Panc1 (cell line): ENCODE data around the gene FAM167B. TPM values are rescaled to one million over a fixed set of nuclear protein-coding genes. Genes with fewer than 3 reads are reported as not detected.

Source experiments
- ATAC-seq: fragments of 200-7000 bp; cut with Tn5 transposase; 2 replicates; pipeline ENCODE4 v1.9.1; 2020; ENCODE audit warnings: mild to moderate bottlenecking, moderate library complexity
- BruUV-seq: library from RNA; stranded (reverse); fragments of 400-500 nt; replicated peaks from 2 replicates; lab custom pipeline; 2021; lab: Mats Ljungman, UMichigan
- CTCF ChIA-PET: fragments of 300-600 bp; sonication (Branson Sonifier 250); formaldehyde crosslinking; loops from one replicate; lab custom pipeline; 2022; ENCODE audit warnings: antibody characterized with exemption; lab: Charles Lee
- POLR2A ChIA-PET: fragments of 300-600 bp; sonication (Branson Sonifier 250); formaldehyde crosslinking; loops from one replicate; lab custom pipeline; 2022; ENCODE audit warnings: antibody characterized with exemption; lab: Charles Lee
- DNase-seq: peaks from one replicate; pipeline ENCODE4 v3.0.0-alpha.2; 2010; ENCODE audit warnings: low read depth, low spot score
- H3K27ac ChIP-seq: 2 replicates; pipeline ENCODE4 v1.5.1; 2011; ENCODE audit warnings: mild to moderate bottlenecking, low read length, inconsistent platforms
- H3K27me3 ChIP-seq: fragments of 200-500 bp; sonication (Bioruptor generic); 2 replicates; pipeline ENCODE4 v1.6.0; 2014; ENCODE audit warnings: low read length, inconsistent platforms; ENCODE audit not compliant: control insufficient read depth, insufficient read depth
- H3K36me3 ChIP-seq: fragments of 200-500 bp; sonication (Bioruptor generic); 2 replicates; pipeline ENCODE4 v1.5.1; 2014; ENCODE audit warnings: inconsistent platforms, mild to moderate bottlenecking, low read length, moderate library complexity; ENCODE audit not compliant: control insufficient read depth, insufficient read depth
- H3K4me1 ChIP-seq: 2 replicates; pipeline ENCODE4 v1.5.1; 2011; ENCODE audit warnings: inconsistent platforms, mild to moderate bottlenecking, low read length, moderate library complexity; ENCODE audit not compliant: control insufficient read depth, insufficient read depth
- H3K4me3 ChIP-seq, 2 experiments: 2 replicates each; pipeline ENCODE4 v1.5.1; 2011 to 2012; ENCODE audit warnings: low read depth in 2 of 2, low read length in 2 of 2, mild to moderate bottlenecking in 2 of 2, inconsistent platforms in 1 of 2, moderate library complexity in 1 of 2
- H3K9me3 ChIP-seq: fragments of 200-500 bp; sonication (Bioruptor generic); 2 replicates; pipeline ENCODE4 v1.5.1; 2014; ENCODE audit warnings: low read depth, mild to moderate bottlenecking, inconsistent platforms, low read length, moderate library complexity; ENCODE audit not compliant: control insufficient read depth, insufficient read depth
- POLR2AphosphoS5 ChIP-seq: IDR thresholded peaks from 2 replicates; pipeline ENCODE4 v1.6.1; 2012; ENCODE audit warnings: mild to moderate bottlenecking, low read depth, low read length, moderate library complexity
- REST ChIP-seq, 2 experiments: IDR thresholded peaks; 2 replicates each; pipeline ENCODE4 v1.6.1; 2011 to 2012; ENCODE audit warnings: low read depth in 2 of 2, control low read depth in 1 of 2, low read length in 1 of 2, mild to moderate bottlenecking in 1 of 2, moderate library complexity in 1 of 2; ENCODE audit not compliant: insufficient read depth in 1 of 2
- SIN3A ChIP-seq: IDR thresholded peaks from 2 replicates; pipeline ENCODE4 v1.6.1; 2012; ENCODE audit warnings: low read depth, mild to moderate bottlenecking, low read length, moderate library complexity, borderline replicate concordance; ENCODE audit not compliant: insufficient read depth
- TCF7L2 ChIP-seq: IDR thresholded peaks from 2 replicates; pipeline ENCODE4 v1.6.1; 2011; ENCODE audit warnings: mild to moderate bottlenecking, low read depth, low read length, inconsistent platforms
- in situ Hi-C: cut with HindIII; loops from 2 replicates; pipeline ENCODE4 v1.10.0; 2016; ENCODE audit warnings: low sequenced_read_pairs, low pct_unique_long_range_greater_than_20kb
- intact Hi-C: fragments of 100-400 bp; cut with micrococcal nuclease; formaldehyde crosslinking; loops from one replicate; pipeline ENCODE4 v1.10.0; 2022; ENCODE audit not compliant: unreplicated experiment
- total RNA-seq: library from RNA; stranded (reverse); gene quantifications from one replicate; pipeline ENCODE4 v1.2.1, GENCODE V29; 2021; ENCODE audit not compliant: unreplicated experiment
- TF ChIP-seq, protein P1 (sequence below): fragments of 450-650 bp; IDR thresholded peaks from 2 replicates; pipeline ENCODE4 v1.5.1; 2017; ENCODE audit warnings: mild to moderate bottlenecking

The FAM167B gene
- total RNA-seq, 1 experiment from 2014 or later: 1.9 TPM

DNA sequence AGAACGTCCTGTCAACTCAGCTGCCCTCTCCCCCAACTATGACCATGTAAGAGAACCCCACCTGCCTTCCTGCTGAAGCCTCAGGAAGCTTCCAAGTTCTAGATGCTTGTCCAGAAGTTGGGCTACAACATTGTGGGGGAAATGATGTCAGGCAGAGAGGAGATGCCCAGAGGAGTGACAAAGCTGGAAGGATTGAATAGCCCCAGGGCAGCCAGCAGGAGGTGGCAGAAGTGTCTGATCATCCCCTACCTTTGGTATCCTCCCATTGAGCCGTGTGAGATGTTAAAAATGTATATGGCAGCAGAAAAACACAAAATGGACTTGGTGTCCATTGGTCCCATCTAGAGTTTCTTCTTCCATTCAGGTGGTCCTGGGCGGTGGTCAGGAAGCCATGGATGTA lies 18.3 kb upstream of the FAM167B start:
- no peak overlapping the region for H3K27ac ChIP-seq
- H3K27me3 ChIP-seq: no peaks in the 10 kb centered on the region
- intact Hi-C loops (no loop called here), in situ Hi-C loops (no loop called here)
- ChIA-PET POLR2A (interaction anchor here (0.5 kb wide), 1 partner anchor 15 kb away, joined by 6 read pairs; no protein-coding TSS in a partner anchor), CTCF (no interaction called here)
- peaks cover 4% of the 10 kb centered on the region; the same call in 1 of the 2 replicates for H3K4me1 ChIP-seq
- H3K9me3 ChIP-seq: no peaks in the 10 kb centered on the region
- TF ChIP-seq, protein P1, sequence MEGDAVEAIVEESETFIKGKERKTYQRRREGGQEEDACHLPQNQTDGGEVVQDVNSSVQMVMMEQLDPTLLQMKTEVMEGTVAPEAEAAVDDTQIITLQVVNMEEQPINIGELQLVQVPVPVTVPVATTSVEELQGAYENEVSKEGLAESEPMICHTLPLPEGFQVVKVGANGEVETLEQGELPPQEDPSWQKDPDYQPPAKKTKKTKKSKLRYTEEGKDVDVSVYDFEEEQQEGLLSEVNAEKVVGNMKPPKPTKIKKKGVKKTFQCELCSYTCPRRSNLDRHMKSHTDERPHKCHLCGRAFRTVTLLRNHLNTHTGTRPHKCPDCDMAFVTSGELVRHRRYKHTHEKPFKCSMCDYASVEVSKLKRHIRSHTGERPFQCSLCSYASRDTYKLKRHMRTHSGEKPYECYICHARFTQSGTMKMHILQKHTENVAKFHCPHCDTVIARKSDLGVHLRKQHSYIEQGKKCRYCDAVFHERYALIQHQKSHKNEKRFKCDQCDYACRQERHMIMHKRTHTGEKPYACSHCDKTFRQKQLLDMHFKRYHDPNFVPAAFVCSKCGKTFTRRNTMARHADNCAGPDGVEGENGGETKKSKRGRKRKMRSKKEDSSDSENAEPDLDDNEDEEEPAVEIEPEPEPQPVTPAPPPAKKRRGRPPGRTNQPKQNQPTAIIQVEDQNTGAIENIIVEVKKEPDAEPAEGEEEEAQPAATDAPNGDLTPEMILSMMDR: no peak
- no peak for TF ChIP-seq REST (IDR thresholded peaks at IDR 0.05; ENCODE audit: insufficient read depth in 1 of 2, low read depth in 2 of 2, low read length in 1 of 2)
- TF ChIP-seq TCF7L2: no peak
- TF ChIP-seq SIN3A: no peak
- no peak for TF ChIP-seq POLR2AphosphoS5
- peaks cover 26% of the 10 kb centered on the region for H3K36me3 ChIP-seq
- BruUV-seq: no TSS peak
- H3K4me3 ChIP-seq: no peak overlapping the region
- DNase-seq (no peak), ATAC-seq (no peak)

DNA sequence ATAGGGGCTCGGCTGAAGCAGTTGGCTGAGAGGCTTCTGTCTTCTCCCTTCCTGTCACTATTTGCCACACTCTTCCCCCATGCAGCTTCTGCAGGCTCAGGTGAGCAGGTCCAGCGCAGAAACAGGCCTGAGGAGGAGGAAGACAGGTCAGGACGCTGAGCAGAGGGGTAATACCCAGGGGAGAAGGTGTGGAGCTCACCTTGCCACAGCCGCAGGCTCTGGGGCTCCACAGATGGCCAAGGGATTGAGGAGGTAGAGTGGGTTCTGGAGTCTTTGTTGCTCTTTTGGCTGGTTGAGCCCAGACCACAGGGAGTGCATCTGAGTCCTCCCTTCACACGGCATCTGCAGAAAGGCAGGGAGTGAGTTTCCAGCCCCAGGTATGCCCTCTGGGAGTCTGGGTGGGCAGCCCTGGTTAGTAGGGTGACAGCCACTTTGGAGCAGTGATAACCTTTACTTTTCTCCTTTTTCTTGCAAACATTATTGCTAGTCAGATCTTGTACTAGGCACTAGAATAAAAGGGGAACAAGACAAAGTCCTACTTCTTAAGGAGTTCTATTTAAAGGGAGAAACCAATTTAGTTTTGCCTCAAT lies 15.1 kb upstream of the FAM167B start:
- Histone ChIP-seq H3K27me3 (no peaks in the 10 kb centered on the region), H3K36me3 (peaks cover 11% of the 10 kb centered on the region), H3K27ac (no peak overlapping the region), H3K4me3 (no peak overlapping the region), H3K9me3 (no peaks in the 10 kb centered on the region), H3K4me1 (no peaks in the 10 kb centered on the region)
- intact Hi-C loops (no loop called here), in situ Hi-C loops (no loop called here)
- ChIA-PET CTCF (interaction anchor here (0.6 kb wide), 1 partner anchor 13 kb away, joined by 5 read pairs; no protein-coding TSS in a partner anchor), POLR2A (interaction anchor here (0.7 kb wide), 1 partner anchor 25 kb away, joined by 4 read pairs; no protein-coding TSS in a partner anchor)
- TF ChIP-seq REST (IDR thresholded peaks at IDR 0.05; ENCODE audit: insufficient read depth in 1 of 2, low read depth in 2 of 2, low read length in 1 of 2) (no peak), POLR2AphosphoS5 (peak; percentile 22)
- BruUV-seq: no TSS peak
- DNase-seq: no peak
- ATAC-seq: 0 out of 2 replicates have a peak, but pooled peaks have one; percentile 3
